Activated CD8-positive, alpha-beta memory T cell treated with anti-CD3 and anti-CD28 coated beads for 1 hour (primary cell): Measurements from ENCODE around the gene HIVEP1.
"Not testable (repeated sequence)": the region's sequence is repeated elsewhere in the genome, so short reads cannot be mapped to it uniquely, and the experiment has no call there.

Experiments
- DNase-seq, 2 donors: peaks; one replicate each; pipeline ENCODE4 v3.0.0-alpha.2; 2020; ENCODE audit warnings: low read depth in 1 of 2; ENCODE audit errors: extremely low read depth in 1 of 2

The HIVEP1 gene

GRCh38 chr6:12176782-12177181 is 164.7 kb downstream of the HIVEP1 start:
- DNase-seq = not testable (repeated sequence)

- no peak for DNase-seq
Observed at GRCh38 chr6:12178521-12178920, 166.4 kb downstream of the HIVEP1 start.

DNA sequence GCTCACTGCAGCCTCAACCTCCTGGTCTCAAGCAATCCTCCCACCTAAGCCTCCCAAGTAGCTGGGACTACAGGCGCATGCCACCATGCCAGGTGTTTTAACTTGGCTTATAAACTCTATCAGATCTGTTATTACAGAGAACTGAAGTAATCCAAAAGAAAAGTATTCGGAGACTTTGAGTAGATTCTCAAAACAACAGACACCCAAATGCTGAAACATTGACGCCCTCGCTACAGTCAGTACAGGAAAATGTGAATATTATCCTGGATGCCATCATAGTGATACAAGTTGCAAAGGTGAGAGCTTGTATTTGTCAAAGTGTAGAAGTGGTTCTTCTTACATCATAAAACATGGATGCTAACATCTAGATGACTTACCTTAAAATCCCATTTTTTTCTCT is 169.4 kb downstream of the HIVEP1 start:
- no peak for DNase-seq

GRCh38 chr6:12182676-12183075 is 170.6 kb downstream of the HIVEP1 start:
- no peak for DNase-seq

DNA sequence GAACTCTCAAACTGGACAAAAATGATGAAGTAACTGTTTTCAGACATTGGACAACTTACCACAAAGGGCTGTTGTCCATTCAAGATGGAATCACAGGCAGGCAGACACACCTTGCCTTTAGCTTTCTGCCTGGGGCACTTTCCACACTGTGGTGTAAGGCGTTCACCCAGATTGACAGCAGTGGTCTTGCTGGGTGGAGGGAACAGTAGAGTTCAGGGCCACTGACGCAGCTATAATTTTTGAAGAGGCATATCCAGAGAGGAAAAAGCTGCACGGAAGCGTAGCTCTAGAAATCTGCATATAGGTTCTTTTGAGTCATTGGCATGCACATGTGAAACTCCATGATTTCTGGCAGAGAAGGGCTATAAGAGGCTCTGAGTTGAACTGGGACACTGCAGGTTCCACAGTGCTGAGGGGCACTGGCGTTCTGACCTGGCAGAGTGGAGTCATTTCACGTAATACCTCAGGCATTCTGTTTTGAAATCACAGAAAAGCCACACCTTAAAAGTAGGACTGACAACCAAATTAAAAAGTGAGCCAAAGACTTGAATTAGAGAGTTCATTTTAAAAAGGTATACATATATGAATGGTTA is 173.1 kb downstream of the HIVEP1 start:
- no peak for DNase-seq

DNA sequence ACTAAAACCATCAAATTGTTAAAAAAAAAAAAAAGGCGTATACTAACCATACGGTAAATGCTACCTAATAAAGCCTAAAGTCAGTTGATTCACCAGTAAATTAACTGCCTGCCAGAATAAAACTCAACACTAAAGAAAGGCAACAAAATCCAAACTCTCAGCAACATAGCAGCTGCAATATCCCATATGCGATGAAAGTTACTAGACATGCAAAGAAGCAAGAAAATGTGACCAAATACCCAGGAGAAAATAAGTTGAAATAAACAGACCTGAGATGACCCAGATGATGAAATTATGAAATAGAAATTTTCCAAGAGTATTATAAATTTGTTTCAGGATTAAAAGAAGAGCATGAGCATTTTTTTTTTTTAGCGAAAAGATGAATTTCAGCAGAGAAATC is 174.4 kb downstream of the HIVEP1 start:
- DNase-seq = no peak

GRCh38 chr6:12189150-12189549 is 177.0 kb downstream of the HIVEP1 start:
- DNase-seq = no peak

- DNase-seq = no peak
Observed at GRCh38 chr6:12189661-12190060, 177.5 kb downstream of the HIVEP1 start.

DNA sequence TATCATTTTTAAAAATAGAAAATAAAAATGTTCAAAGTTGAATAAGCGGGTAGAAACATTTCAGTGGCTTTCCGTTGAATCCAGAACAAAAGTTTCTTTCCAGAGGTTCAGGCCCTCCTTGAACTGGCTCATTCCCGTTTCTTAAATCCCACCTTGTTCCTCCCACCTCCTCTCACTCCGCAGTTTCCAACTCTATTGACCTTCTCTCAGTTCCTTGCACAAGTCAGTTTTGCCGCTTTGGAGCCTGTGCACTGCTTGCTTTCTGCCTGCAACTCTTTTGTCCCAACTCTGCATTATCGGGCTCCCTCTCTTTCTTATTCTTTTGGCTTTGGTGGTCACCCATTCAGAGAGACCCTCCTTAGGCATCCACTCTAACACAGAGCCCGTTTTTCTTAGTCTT is 178.1 kb downstream of the HIVEP1 start:
- DNase-seq = no peak

- no peak for DNase-seq
Observed at GRCh38 chr6:12196326-12196936, 184.3 kb downstream of the HIVEP1 start.

- no peak for DNase-seq
Observed at GRCh38 chr6:12198851-12199250, 186.7 kb downstream of the HIVEP1 start.

DNA sequence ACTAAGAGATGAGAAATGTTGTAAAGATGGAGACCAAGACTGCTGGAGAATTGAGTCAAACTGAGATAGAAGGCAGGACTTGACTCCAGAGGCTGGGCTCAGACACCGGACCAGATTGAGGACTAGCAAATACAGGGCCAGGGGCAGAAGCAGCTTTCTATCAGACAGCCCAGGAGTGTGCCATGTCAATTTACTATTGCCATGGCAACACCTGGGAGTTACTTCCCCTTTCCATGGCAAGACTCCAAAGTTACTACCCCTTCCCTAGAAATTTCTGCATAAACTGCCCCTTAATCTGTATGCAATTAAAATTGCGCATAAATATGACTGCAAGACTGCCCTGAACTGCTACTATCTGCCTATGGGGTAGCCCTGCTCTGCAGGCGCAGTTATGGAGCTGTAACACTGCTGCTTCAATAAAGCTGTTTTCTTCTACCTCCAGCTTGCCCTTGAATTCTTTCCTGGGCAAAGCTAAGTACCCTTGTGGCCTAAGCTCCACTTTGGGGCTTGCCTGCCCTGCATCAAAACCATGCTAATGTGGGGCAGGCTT is 188.0 kb downstream of the HIVEP1 start:
- DNase-seq = no peak

DNA sequence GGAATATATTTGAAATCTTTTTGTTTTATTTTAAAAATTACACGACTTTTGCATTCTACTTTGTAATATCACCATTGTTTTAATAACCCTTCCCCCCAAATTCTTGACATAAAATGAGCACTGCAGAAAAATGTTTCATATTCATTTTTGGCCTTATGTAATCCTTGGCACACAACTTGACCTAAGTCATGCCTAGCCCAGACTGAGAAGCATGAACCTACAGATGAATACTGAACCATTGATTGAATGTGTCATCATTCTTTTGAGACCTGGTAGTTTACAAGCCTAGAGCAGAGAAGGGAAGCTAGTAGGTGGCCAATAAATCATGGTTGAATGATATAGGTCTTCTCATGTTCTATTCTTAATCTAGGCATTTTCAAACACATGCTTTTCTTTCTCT is 188.6 kb downstream of the HIVEP1 start:
- DNase-seq = no peak

GRCh38 chr6:12203001-12203400 is 190.9 kb downstream of the HIVEP1 start:
- no peak for DNase-seq

- DNase-seq = no peak
Observed at GRCh38 chr6:12208190-12208589, 196.1 kb downstream of the HIVEP1 start.

- DNase-seq = no peak
Observed at GRCh38 chr6:12208673-12209072, 196.6 kb downstream of the HIVEP1 start.
